ENCODE measurements around the gene ACOT8. TPM values are rescaled to one million over a fixed set of nuclear protein-coding genes. Genes with fewer than 3 reads are reported as not detected.

ACOT8 gene
- total RNA-seq, 1 donor from 2014 or later = 25.6 TPM

- no peaks in the 10 kb centered on the region for H3K36me3 ChIP-seq
- DNase-seq (no peak), ATAC-seq (no peak)
- peak overlapping the region; percentile 63 for H3K27ac ChIP-seq
- peaks cover under 1% of the 10 kb centered on the region for H3K27me3 ChIP-seq (ENCODE audit: low read depth)
- peaks cover 14% of the 10 kb centered on the region for H3K4me1 ChIP-seq
- no peaks in the 10 kb centered on the region for H3K9me3 ChIP-seq
- H3K4me3 ChIP-seq = no peak overlapping the region
- intact Hi-C loops (cut with DNase I) = no loop called here
- no peak for TF ChIP-seq CTCF (IDR thresholded peaks at IDR 0.05)
These were observed 40.2 kb downstream of the ACOT8 start for GRCh38 chr20:45816951-45817350.

DNA sequence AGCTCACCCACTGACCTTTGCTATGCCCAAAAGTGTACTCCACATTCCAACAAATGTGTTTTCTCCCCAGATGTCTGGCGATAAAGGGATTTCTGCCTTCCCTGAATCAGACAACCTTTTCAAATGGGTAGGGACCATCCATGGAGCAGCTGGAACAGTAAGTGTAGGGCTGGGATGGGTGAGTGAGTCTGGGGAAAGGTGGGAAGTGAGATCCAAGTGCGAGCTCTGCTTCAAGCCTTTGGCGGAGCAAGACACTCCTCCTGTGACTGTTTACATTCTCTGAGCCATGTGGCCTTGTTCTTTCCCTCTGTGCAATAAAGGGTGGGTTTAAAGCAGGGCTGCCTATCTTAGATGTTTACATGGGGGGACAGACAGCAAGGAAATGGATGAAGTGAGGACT lies 42.9 kb downstream of the ACOT8 start:
- DNase-seq = no peak

DNA sequence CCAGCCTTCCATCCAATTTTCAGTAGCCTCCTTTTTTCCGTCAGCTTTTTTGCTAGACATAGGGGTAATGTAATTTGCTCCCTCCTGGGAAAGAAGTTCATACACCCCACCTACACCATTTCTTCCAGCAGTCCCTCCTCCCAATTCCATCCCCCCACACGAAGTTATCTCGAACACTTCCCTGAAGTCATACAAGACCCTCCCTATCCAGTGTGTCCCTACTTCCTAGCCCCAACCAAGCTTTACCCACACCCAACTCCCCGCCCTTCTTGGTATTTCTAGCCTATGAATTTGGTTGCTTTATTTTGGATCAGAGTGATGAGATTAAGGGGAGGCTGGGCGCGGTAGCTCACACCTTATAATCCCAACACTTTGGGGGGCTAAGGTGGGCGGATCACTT lies 43.7 kb downstream of the ACOT8 start:
- no peak for ATAC-seq
- H3K4me3 ChIP-seq = no peak overlapping the region
- H3K27ac ChIP-seq = no peak overlapping the region
- no peak for TF ChIP-seq CTCF (IDR thresholded peaks at IDR 0.05)
- peaks cover 32% of the 10 kb centered on the region for H3K36me3 ChIP-seq
- H3K4me1 ChIP-seq = peaks cover 14% of the 10 kb centered on the region
- no peak for DNase-seq
- no peaks in the 10 kb centered on the region for H3K27me3 ChIP-seq (ENCODE audit: low read depth)
- H3K9me3 ChIP-seq = no peaks in the 10 kb centered on the region
- intact Hi-C loops (cut with DNase I) = no loop called here

More for the DNA sequence above, 42.9 kb downstream of the ACOT8 start:
- TF ChIP-seq CTCF (IDR thresholded peaks at IDR 0.05) = no peak
- Histone ChIP-seq H3K4me3 (no peak overlapping the region), H3K27ac (no peak overlapping the region), H3K27me3 (ENCODE audit: low read depth) (no peaks in the 10 kb centered on the region), H3K4me1 (peaks cover 14% of the 10 kb centered on the region), H3K36me3 (peaks cover 24% of the 10 kb centered on the region), H3K9me3 (no peaks in the 10 kb centered on the region)
- no peak for ATAC-seq
- intact Hi-C loops (cut with DNase I) = no loop called here

DNA sequence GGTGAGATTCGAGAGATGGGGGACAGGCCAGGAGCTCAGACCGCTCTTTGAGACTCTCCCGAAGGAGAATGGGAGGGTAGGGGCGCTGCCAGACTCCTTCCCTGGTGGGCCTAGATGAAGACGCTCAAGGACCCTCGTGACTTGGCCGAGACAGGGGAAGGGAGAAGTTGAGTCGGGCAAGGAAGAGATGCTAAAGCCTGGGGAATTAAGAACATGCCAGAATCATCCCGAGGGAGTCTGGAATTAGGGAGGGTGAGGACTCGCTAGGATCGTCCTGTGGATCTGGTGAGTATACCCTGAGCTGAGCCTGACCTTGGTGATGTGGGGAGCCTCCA lies 44.2 kb downstream of the ACOT8 start:
- intact Hi-C loops (cut with DNase I) = no loop called here
- no peak for ATAC-seq

GRCh38 chr20:45812157-45813005 lies 44.8 kb downstream of the ACOT8 start, which contains the start of gene UBE2C:
Gene UBE2C (plus strand): TSS chr20:45812644. CDS start chr20:45812696, 52 bp downstream.
- DNase-seq (peak; percentile 96), ATAC-seq (peak; percentile 99)
- peaks cover 43% of the 10 kb centered on the region for H3K36me3 ChIP-seq
- no peaks in the 10 kb centered on the region for H3K9me3 ChIP-seq
- H3K27ac ChIP-seq = no peak within 1 kb of the TSS
- no peak for TF ChIP-seq CTCF (IDR thresholded peaks at IDR 0.05)
- H3K4me1 ChIP-seq = peaks cover 11% of the 10 kb centered on the region
- H3K27me3 ChIP-seq (ENCODE audit: low read depth) = no peaks in the 10 kb centered on the region
- intact Hi-C loops (cut with DNase I) = no loop called here
- H3K4me3 ChIP-seq = peak within 1 kb of the TSS; percentile 63

More for the DNA sequence above, 44.2 kb downstream of the ACOT8 start:
- H3K36me3 ChIP-seq = peaks cover 38% of the 10 kb centered on the region
- no peaks in the 10 kb centered on the region for H3K9me3 ChIP-seq
- no peak overlapping the region for H3K27ac ChIP-seq
- no peak for DNase-seq
- peak overlapping the region; percentile 63 for H3K4me3 ChIP-seq
- peaks cover 14% of the 10 kb centered on the region for H3K4me1 ChIP-seq
- TF ChIP-seq CTCF (IDR thresholded peaks at IDR 0.05) = no peak
- no peaks in the 10 kb centered on the region for H3K27me3 ChIP-seq (ENCODE audit: low read depth)
